Large intestine (tissue), 3 donors: ENCODE data around the gene CCDC137. TPM values are rescaled to one million over a fixed set of nuclear protein-coding genes. Genes with fewer than 3 reads are reported as not detected.

Source experiments
- DNase-seq, 2 donors: peaks; one replicate each; pipeline versions ENCODE4 v3.0.0 to v3.0.0-alpha.2; 2013
- H3K27ac ChIP-seq: one replicate; pipeline ENCODE4 v1.5.1; 2013; ENCODE audit warnings: low read length
- H3K27me3 ChIP-seq: 2 replicates; pipeline ENCODE4 v1.6.1; 2013; ENCODE audit warnings: low read length; ENCODE audit not compliant: control insufficient read depth, insufficient read depth
- H3K36me3 ChIP-seq: 2 replicates; pipeline ENCODE4 v1.6.1; 2013; ENCODE audit warnings: low read length; ENCODE audit not compliant: control insufficient read depth, insufficient read depth
- H3K4me1 ChIP-seq: one replicate; pipeline ENCODE4 v1.6.1; 2013; ENCODE audit warnings: low read length; ENCODE audit not compliant: control insufficient read depth, insufficient read depth
- H3K4me3 ChIP-seq: one replicate; pipeline ENCODE4 v1.5.1; 2013; ENCODE audit warnings: low read length
- H3K9me3 ChIP-seq: one replicate; pipeline ENCODE4 v1.6.1; 2013; ENCODE audit warnings: mild to moderate bottlenecking, low read depth, low read length, moderate library complexity; ENCODE audit not compliant: control insufficient read depth
- WGBS: methylation state at CpG from one replicate; pipeline ENCODE4 v1.1.5; 2013; ENCODE audit warnings: low lambda C conversion rate; ENCODE audit not compliant: insufficient coverage; 5-methylcytosine and 5-hydroxymethylcytosine counted together
- polyA plus RNA-seq: library from polyadenylated mRNA; unstranded; fragments of 120-200 nt; gene quantifications from one replicate; pipeline ENCODE4 v1.2.1, GENCODE V29; 2013

The CCDC137 gene
- polyA plus RNA-seq, 1 donor = 19.5 TPM

DNA sequence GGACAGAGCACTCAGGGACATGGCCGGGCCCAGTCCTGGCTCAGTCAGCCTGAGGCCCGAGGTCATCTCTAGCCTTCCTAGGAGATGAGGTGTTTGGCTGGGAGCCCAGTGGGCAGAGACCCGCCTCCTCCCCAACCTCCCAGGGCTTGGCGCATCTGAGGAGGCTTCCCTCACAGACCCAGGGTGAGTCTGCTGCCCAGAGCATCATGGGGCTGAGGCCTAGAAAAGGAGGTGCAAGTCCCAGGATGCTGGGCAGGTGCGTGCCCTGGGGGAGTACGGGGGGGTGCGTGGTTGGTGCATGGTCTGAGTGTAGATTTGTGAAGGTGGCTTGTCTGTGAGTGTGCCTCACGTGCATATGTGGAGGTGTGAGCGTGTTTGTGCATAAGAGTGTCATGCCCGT is 14.8 kb upstream of the CCDC137 start:
- H3K4me3 ChIP-seq = no peak overlapping the region
- no CpG with 5 or more reads among the region's 10 CpGs for WGBS
- no peaks in the 10 kb centered on the region for H3K36me3 ChIP-seq
- no peak overlapping the region for H3K27ac ChIP-seq
- H3K9me3 ChIP-seq = peaks cover 14% of the 10 kb centered on the region
- H3K27me3 ChIP-seq = peaks cover 39% of the 10 kb centered on the region
- H3K4me1 ChIP-seq = no peaks in the 10 kb centered on the region
- no peak for DNase-seq

DNA sequence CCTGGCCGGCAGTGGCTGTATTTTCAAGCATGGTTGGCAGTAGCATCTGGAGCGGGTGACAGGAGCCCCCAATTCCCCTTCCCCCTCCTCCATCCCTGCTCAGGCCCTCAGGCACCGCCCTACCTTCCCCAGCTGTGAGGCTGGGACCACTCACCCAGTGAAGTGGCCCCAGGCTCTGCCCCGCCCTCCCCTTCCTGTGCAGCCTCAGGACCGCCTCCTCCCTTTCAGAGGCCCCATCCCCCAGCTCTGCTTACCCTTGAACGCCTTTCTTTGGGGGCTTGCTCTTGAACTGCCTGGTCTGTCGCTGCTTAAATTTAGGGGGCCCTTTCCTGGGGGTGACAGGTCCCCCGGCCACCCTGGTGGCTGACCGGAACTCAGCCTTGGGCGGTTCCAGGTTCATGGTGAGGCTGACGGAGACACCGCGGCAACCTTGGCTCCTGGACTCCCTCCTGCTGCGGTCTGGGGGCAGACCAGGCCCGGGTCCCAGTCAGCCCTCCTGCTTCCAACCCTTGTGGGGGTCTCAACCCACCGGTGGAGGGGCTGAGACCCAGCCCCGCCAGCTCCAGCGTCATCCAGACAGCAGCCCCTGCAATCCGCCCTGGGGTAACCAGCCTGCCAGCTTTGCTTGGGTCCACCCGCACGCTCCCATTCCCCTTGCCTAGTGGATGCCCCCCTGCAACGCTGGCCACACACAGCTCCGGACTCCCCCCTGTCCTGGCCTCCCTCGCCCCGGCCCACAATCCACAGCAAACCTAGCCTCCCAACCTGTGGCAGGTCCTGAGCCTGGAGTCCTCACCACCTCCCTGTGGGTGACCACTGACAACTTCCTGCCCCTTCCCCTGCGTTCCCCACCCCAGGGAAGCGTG is 13.4 kb upstream of the CCDC137 start:
- H3K27ac ChIP-seq = no peak overlapping the region
- no peak for DNase-seq
- peaks cover 11% of the 10 kb centered on the region for H3K9me3 ChIP-seq
- peak overlapping the region; percentile 26 for H3K4me3 ChIP-seq
- WGBS = 20% methylated on average over 4 of the region's 27 CpGs
- H3K27me3 ChIP-seq = peaks cover 26% of the 10 kb centered on the region
- no peaks in the 10 kb centered on the region for H3K4me1 ChIP-seq
- no peaks in the 10 kb centered on the region for H3K36me3 ChIP-seq

DNA sequence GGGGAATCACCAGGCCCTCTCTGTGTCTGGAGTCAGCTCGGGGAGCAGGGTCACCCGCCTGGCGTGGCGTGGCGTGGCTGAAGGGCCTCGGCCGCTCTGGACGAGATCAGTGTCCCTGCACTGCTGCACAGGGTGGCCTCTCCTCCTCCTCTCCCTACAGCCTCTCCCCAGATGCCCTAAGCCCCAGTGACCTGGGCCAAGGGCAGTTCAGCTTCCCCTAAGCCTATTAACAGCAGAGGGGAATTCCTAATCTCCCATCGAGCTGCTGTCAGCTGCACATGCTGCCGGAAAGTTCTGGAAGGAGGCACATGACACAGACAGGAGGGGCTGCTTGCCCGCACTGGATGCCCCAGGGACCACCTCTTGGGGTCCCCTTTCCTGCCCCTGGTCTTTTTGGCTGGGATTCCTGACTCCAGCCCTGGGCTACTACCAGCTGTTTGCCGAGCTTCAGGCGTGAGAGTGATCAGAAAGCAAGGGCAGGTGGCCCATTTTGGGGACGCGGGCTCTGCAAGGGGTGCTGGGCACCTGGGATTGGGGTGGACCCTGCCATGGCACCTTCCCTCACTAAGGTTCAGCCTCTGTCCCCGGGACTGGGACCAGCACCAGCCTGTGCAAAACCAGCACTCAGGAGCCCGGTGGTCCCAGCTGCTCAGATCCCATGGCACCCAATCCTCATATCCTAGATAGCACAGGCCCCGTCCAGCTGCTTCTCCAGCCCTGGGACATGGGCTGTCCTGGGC is 11.0 kb upstream of the CCDC137 start:
- peaks cover 10% of the 10 kb centered on the region for H3K27me3 ChIP-seq
- no peaks in the 10 kb centered on the region for H3K36me3 ChIP-seq
- no peak overlapping the region for H3K4me3 ChIP-seq
- no peaks in the 10 kb centered on the region for H3K9me3 ChIP-seq
- WGBS = no CpG with 5 or more reads among the region's 18 CpGs
- no peak for DNase-seq
- H3K27ac ChIP-seq = no peak overlapping the region
- H3K4me1 ChIP-seq = no peaks in the 10 kb centered on the region

DNA sequence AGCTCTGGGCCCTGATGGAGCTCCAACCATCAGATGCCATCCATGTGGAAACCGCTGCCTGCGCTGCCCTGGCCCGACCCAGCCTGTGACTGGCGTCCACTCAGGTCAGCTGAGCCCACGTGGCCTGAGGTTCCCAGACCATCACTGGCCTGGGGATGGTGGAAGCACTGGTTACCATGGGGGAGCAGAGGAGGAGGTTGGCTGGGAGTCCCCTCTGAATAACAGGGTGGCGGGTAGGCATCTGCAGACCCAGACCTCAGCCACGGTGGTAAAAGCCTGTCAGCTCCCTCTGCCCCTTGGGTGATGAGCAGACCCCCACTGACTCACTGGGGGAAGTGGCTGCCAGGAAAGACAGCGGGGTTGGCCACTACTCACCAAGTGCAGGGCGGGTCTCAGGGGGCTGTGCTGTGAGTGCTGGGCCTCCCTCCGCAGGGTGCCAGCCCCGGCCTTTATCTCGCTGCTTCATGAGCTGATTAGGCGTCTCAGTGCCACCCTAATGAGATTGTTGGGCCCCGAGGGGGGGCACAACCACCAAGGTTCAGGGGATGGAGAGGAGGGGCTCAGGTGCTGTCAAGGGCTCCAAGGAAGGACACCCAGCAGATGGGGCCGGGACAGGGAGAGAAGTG is 10.3 kb upstream of the CCDC137 start, which contains the start of gene PDE6G:
Gene PDE6G, minus strand, starts transcription at position 425 of the 626 bp plus-strand sequence. CDS start 3,237 bp downstream, outside the sequence.
- Histone ChIP-seq H3K36me3 (no peaks in the 10 kb centered on the region), H3K27me3 (peaks cover 10% of the 10 kb centered on the region), H3K4me3 (no peak within 1 kb of the TSS), H3K27ac (no peak within 1 kb of the TSS), H3K4me1 (no peaks in the 10 kb centered on the region), H3K9me3 (no peaks in the 10 kb centered on the region)
- no CpG with 5 or more reads among the region's 15 CpGs for WGBS
- no peak for DNase-seq

DNA sequence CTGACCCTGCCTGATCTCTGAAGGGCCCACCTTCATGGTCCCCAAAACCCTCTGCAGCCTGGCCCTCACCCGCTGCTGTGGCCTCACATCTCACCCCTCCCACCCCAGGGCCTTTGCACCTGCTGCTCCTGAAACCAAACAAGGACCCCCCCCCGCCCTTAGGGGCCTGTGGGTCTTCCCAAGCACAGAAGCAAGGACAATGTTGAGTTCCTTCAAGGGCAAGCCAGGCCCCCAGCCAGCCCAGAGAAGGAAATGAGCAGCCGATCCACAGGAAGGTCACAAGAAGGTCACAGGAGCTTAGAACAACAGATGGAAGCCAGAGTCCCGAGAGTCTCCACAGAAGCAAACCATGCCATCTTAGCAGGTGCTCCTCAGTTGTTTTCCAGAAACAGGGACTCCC is 9.7 kb upstream of the CCDC137 start:
- Histone ChIP-seq H3K27ac (no peak overlapping the region), H3K27me3 (peaks cover 10% of the 10 kb centered on the region)
- no peak for DNase-seq

DNA sequence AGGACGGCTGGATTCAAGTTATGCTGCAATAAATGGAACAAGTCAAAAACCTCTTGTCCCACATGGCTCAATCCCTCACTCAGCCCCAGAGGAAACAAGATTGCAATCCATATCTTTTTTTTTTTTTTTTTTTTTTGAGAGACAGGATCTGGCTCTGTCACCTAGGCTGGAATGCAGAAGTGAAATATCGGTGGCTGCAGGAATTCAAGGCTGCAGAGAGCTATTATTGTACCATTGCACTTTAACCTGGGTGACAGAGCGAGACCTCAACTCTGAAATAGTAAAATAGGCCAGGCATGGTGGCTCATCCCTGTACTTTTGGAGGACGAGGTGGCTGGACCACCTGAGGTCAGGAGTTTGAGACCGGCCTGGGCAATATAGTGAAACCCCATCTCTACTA is 7.5 kb upstream of the CCDC137 start:
- no peak for DNase-seq
- WGBS = no CpG with 5 or more reads among the region's 5 CpGs
- H3K4me1 ChIP-seq = no peaks in the 10 kb centered on the region
- no peak overlapping the region for H3K27ac ChIP-seq
- H3K9me3 ChIP-seq = no peaks in the 10 kb centered on the region
- no peak overlapping the region for H3K4me3 ChIP-seq
- H3K36me3 ChIP-seq = no peaks in the 10 kb centered on the region
- H3K27me3 ChIP-seq = no peaks in the 10 kb centered on the region

More for the DNA sequence above, 9.7 kb upstream of the CCDC137 start:
- no peaks in the 10 kb centered on the region for H3K4me1 ChIP-seq
- H3K9me3 ChIP-seq = no peaks in the 10 kb centered on the region
- no peak overlapping the region for H3K4me3 ChIP-seq
- H3K36me3 ChIP-seq = no peaks in the 10 kb centered on the region
- no CpG with 5 or more reads among the region's 4 CpGs for WGBS

DNA sequence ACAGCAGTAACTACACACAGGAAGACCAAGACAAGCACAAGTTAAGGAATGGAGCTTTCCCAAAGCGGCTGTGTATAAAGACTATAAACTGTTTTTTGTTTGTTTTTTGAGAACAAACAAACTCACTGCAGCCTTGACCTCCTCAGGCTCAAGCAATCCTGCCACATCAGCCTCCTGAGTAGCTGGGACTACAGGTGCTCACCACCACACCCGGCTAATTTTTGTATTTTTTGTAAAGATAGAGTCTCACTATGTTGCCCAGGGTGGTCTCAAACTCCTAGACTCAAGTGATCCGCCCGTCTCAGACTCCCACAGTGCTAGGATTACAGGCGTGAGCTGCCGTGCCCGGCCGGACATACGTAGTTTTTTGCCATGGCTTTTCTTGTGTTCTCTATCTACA is 6.1 kb upstream of the CCDC137 start:
- no peak overlapping the region for H3K4me3 ChIP-seq
- H3K36me3 ChIP-seq = peaks cover 3% of the 10 kb centered on the region
- H3K27me3 ChIP-seq = no peaks in the 10 kb centered on the region
- H3K27ac ChIP-seq = no peak overlapping the region
- H3K9me3 ChIP-seq = peaks cover 3% of the 10 kb centered on the region
- DNase-seq = no peak
- 100% methylated on average over 1 of the region's 9 CpGs for WGBS
- peaks cover 4% of the 10 kb centered on the region for H3K4me1 ChIP-seq

DNA sequence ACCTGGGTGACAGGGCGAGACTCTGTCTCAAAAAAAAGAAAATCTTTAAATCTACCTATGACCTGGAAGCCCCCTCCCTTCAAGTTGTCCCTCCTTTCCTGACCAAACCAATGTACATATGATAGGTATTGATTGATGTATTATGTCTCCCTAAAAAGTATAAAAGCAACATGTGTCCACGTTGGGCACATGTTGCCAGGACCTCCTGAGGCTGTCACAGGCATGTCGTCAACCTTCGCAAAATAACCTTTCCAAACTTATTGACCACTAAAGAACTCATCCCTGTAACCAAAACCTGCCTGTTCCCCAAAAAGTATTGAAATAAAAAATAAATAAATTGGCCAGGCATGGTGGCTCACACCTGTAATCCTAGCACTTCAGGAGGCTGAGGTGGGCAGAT is 4.5 kb upstream of the CCDC137 start:
- Histone ChIP-seq H3K27ac (no peak overlapping the region), H3K27me3 (no peaks in the 10 kb centered on the region), H3K9me3 (peaks cover 3% of the 10 kb centered on the region), H3K4me1 (peaks cover 10% of the 10 kb centered on the region), H3K36me3 (peaks cover 3% of the 10 kb centered on the region), H3K4me3 (no peak overlapping the region)
- no peak for DNase-seq
- no CpG with 5 or more reads among the region's 4 CpGs for WGBS

DNA sequence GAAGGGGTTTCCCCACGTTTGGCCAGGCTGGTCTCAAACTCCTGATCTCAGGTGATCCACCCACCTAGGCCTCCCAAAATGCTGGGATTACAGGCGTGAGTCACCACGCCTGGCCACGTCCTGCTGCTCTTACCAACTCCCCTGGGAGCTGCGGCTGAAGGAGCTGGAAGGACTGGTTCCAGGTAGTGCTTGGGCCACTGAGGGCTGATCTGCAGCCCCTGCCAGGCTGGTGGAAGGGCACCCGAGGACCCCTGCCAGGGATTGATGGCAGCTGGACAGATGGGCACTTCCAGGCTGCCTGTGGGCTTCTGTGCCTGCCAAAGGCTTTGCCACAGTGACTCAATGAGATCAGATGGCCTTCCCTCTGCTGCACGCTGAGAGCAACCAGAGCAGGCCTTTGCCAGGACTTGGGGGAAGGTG is 2.5 kb upstream of the CCDC137 start:
- no peaks in the 10 kb centered on the region for H3K27me3 ChIP-seq
- no CpG with 5 or more reads among the region's 7 CpGs for WGBS
- DNase-seq = no peak
- peaks cover 9% of the 10 kb centered on the region for H3K36me3 ChIP-seq
- no peak overlapping the region for H3K27ac ChIP-seq
- peaks cover 3% of the 10 kb centered on the region for H3K9me3 ChIP-seq
- peaks cover 10% of the 10 kb centered on the region for H3K4me1 ChIP-seq
- no peak overlapping the region for H3K4me3 ChIP-seq
